H9 (cell line): ENCODE data around the gene FKBP10. TPM values are rescaled to one million over a fixed set of nuclear protein-coding genes. Genes with fewer than 3 reads are reported as not detected.

ENCODE experiments used
- DNase-seq: peaks from one replicate; pipeline ENCODE4 v3.0.0-alpha.2; 2017
- H2AFZ ChIP-seq: one replicate; pipeline ENCODE4 v1.6.1; 2013; ENCODE audit warnings: mild to moderate bottlenecking, low read length, control low read depth, moderate library complexity
- H2AK5ac ChIP-seq: 2 replicates; pipeline ENCODE4 v1.6.1; 2013; ENCODE audit warnings: low read length, control low read depth, mixed read lengths; ENCODE audit not compliant: insufficient read length
- H2BK120ac ChIP-seq: one replicate; pipeline ENCODE4 v1.6.1; 2013; ENCODE audit warnings: low read depth, mild to moderate bottlenecking, low read length, control low read depth, inconsistent platforms; ENCODE audit not compliant: poor library complexity, severe bottlenecking
- H2BK12ac ChIP-seq: 2 replicates; pipeline ENCODE4 v1.6.1; 2013; ENCODE audit warnings: low read length, control low read depth, mixed read lengths, low read depth; ENCODE audit not compliant: insufficient read length
- H2BK15ac ChIP-seq: 2 replicates; pipeline ENCODE4 v1.6.1; 2013; ENCODE audit warnings: low read depth, low read length, control low read depth
- H2BK20ac ChIP-seq: one replicate; pipeline ENCODE4 v1.6.1; 2013; ENCODE audit warnings: low read depth, mild to moderate bottlenecking, low read length, control low read depth, inconsistent platforms; ENCODE audit not compliant: poor library complexity, severe bottlenecking
- H2BK5ac ChIP-seq: 2 replicates; pipeline ENCODE4 v1.6.1; 2013; ENCODE audit warnings: low read length, control low read depth, mixed read lengths; ENCODE audit not compliant: insufficient read length
- H3K14ac ChIP-seq: 2 replicates; pipeline ENCODE4 v1.6.1; 2013; ENCODE audit warnings: low read length, control low read depth; ENCODE audit not compliant: insufficient read depth
- H3K18ac ChIP-seq: 2 replicates; pipeline ENCODE4 v1.6.1; 2013; ENCODE audit warnings: low read depth, mild to moderate bottlenecking, mixed read lengths, low read length, control low read depth; ENCODE audit not compliant: insufficient read length
- H3K23ac ChIP-seq: 2 replicates; pipeline ENCODE4 v1.6.1; 2013; ENCODE audit warnings: low read length, control low read depth, mixed read lengths, low read depth; ENCODE audit not compliant: insufficient read length
- H3K23me2 ChIP-seq: 2 replicates; pipeline ENCODE4 v1.6.1; 2013; ENCODE audit warnings: low read depth, mild to moderate bottlenecking, mixed read lengths, low read length, control low read depth; ENCODE audit not compliant: insufficient read length, poor library complexity, severe bottlenecking
- H3K27ac ChIP-seq: 2 replicates; pipeline ENCODE4 v1.5.1; 2013; ENCODE audit warnings: low read length, control low read depth, mixed read lengths, low read depth; ENCODE audit not compliant: insufficient read length
- H3K27me3 ChIP-seq: 2 replicates; pipeline ENCODE4 v1.6.1; 2013; ENCODE audit warnings: low read length, control low read depth, inconsistent platforms; ENCODE audit not compliant: insufficient read depth
- H3K4ac ChIP-seq: 2 replicates; pipeline ENCODE4 v1.6.1; 2013; ENCODE audit warnings: low read depth, mild to moderate bottlenecking, control low read depth, inconsistent platforms, low read length, moderate library complexity
- H3K4me1 ChIP-seq: 2 replicates; pipeline ENCODE4 v1.6.1; 2013; ENCODE audit warnings: low read length, control low read depth, inconsistent platforms; ENCODE audit not compliant: insufficient read depth
- H3K4me2 ChIP-seq: 2 replicates; pipeline ENCODE4 v1.6.1; 2013; ENCODE audit warnings: low read length, control low read depth, mixed read lengths; ENCODE audit not compliant: insufficient read length, insufficient read depth
- H3K56ac ChIP-seq: 2 replicates; pipeline ENCODE4 v1.6.1; 2013; ENCODE audit warnings: low read depth, mild to moderate bottlenecking, mixed read lengths, low read length, control low read depth; ENCODE audit not compliant: insufficient read length
- H3K79me1 ChIP-seq: 2 replicates; pipeline ENCODE4 v1.6.1; 2013; ENCODE audit warnings: low read depth, mild to moderate bottlenecking, moderate library complexity, low read length, control low read depth, inconsistent platforms; ENCODE audit not compliant: insufficient read depth, poor library complexity, severe bottlenecking
- H3K79me2 ChIP-seq: 2 replicates; pipeline ENCODE4 v1.6.1; 2013; ENCODE audit warnings: low read length, control low read depth, inconsistent platforms; ENCODE audit not compliant: insufficient read depth
- H3K9ac ChIP-seq: 2 replicates; pipeline ENCODE4 v1.6.1; 2013; ENCODE audit warnings: low read length, control low read depth, mixed read lengths; ENCODE audit not compliant: insufficient read length; ENCODE audit errors: extremely low read depth
- H3K9me3 ChIP-seq: one replicate; pipeline ENCODE4 v1.6.1; 2013; ENCODE audit warnings: low read depth, low read length, inconsistent platforms; ENCODE audit not compliant: control insufficient read depth
- H3T11ph ChIP-seq: one replicate; pipeline ENCODE4 v1.6.1; 2013; ENCODE audit warnings: mild to moderate bottlenecking, low read length, control low read depth, inconsistent platforms
- H4K20me1 ChIP-seq: one replicate; pipeline ENCODE4 v1.6.1; 2013; ENCODE audit not compliant: control insufficient read depth, insufficient read length, insufficient read depth
- H4K5ac ChIP-seq: 2 replicates; pipeline ENCODE4 v1.6.1; 2013; ENCODE audit warnings: low read depth, mild to moderate bottlenecking, mixed read lengths, low read length, control low read depth; ENCODE audit not compliant: insufficient read length
- H4K8ac ChIP-seq: replicated peaks from 2 replicates; pipeline ENCODE4 v1.6.1; 2013; ENCODE audit warnings: low read length, control low read depth, mixed read lengths, low read depth; ENCODE audit not compliant: insufficient read length
- H4K91ac ChIP-seq: 2 replicates; pipeline ENCODE4 v1.6.1; 2013; ENCODE audit warnings: low read depth, mild to moderate bottlenecking, moderate library complexity, mixed read lengths, low read length, control low read depth; ENCODE audit not compliant: insufficient read length
- H3K27ac Mint-ChIP-seq, 3 experiments: 2 replicates in 2 of 3; 3 replicates in 1 of 3; pipeline ENCODE4 v1.8.0; 2020 to 2021; ENCODE audit warnings: mixed read lengths in 3 of 3, mild to moderate bottlenecking in 1 of 3, moderate library complexity in 1 of 3
- H3K27me3 Mint-ChIP-seq: 2 replicates; pipeline ENCODE4 v1.8.0; 2021; ENCODE audit warnings: low read depth, mild to moderate bottlenecking, moderate library complexity, mixed read lengths
- H3K36me3 Mint-ChIP-seq, 3 experiments: 2 replicates in 2 of 3; 3 replicates in 1 of 3; pipeline ENCODE4 v1.8.0; 2020 to 2021; ENCODE audit warnings: low read depth in 3 of 3, mixed read lengths in 3 of 3; ENCODE audit not compliant: insufficient read depth in 1 of 3
- H3K4me1 Mint-ChIP-seq, 2 experiments: 2 replicates each; pipeline ENCODE4 v1.8.0; 2020; ENCODE audit warnings: mixed read lengths in 2 of 2
- H3K4me3 Mint-ChIP-seq, 2 experiments: 2 replicates in 1 of 2; 3 replicates in 1 of 2; pipeline ENCODE4 v1.8.0; 2020 to 2021; ENCODE audit warnings: mild to moderate bottlenecking in 2 of 2, mixed read lengths in 2 of 2, moderate library complexity in 1 of 2
- H3K9me3 Mint-ChIP-seq, 2 experiments: 2 replicates in 1 of 2; 3 replicates in 1 of 2; pipeline ENCODE4 v1.8.0; 2020; ENCODE audit warnings: mild to moderate bottlenecking in 2 of 2, mixed read lengths in 2 of 2, moderate library complexity in 1 of 2
- WGBS: extraction: QIAGEN DNeasy Blood & Tissue Kit; methylation state at CpG from one replicate; pipeline ENCODE4 v1.1.7; 2013; ENCODE audit warnings: missing lambda C conversion rate, low lambda C conversion rate, mixed read lengths; ENCODE audit not compliant: insufficient read length; ENCODE audit errors: extremely low coverage; 5-methylcytosine and 5-hydroxymethylcytosine counted together
- total RNA-seq: library from RNA; stranded (reverse); gene quantifications from 2 replicates; pipeline ENCODE4 v1.2.1, GENCODE V29; 2021
- TF ChIP-seq, protein P1 (sequence below): fragments of 200-600 bp; sonication (generic); conservative IDR thresholded peaks from 3 replicates; pipeline ENCODE4 v1.8.0; 2021; ENCODE audit warnings: antibody characterized with exemption, mild to moderate bottlenecking

The FKBP10 gene
- total RNA-seq, 1 experiment from 2014 or later, result 166 TPM

DNA sequence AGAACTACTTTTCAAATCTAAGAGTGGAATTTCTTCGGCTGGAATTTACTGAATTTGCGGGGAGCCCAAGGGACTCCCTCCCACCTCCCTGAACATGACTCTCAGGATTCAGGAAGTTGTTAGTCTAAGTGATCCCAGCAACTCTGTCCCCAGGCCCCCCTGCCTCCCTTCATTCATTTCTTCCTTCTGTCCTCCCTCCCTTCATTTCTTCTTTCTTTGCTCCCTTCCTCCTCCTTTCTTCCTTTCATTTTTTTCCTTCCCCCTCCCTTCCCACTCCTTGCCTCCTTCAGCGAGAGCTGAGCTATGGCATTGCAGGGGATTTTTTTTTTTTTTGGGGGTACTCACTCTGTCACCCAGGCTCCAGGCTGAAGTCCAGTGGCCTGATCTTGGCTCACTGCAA lies 15.4 kb upstream of the FKBP10 start:
- peaks cover 4% of the 10 kb centered on the region; the same call in 1 of the 2 replicates for H3K27me3 ChIP-seq
- DNase-seq, result no peak
- H2BK15ac ChIP-seq, result no peak overlapping the region
- H3K9me3 ChIP-seq, result no peaks in the 10 kb centered on the region
- H3K4me2 ChIP-seq, result no peak overlapping the region
- no peaks in the 10 kb centered on the region for H4K20me1 ChIP-seq
- no peak overlapping the region for H3K4ac ChIP-seq
- H3K27ac ChIP-seq, result no peak overlapping the region
- no peak overlapping the region for H2AFZ ChIP-seq
- H3K23me2 ChIP-seq, result peaks cover 6% of the 10 kb centered on the region
- TF ChIP-seq, protein P1, sequence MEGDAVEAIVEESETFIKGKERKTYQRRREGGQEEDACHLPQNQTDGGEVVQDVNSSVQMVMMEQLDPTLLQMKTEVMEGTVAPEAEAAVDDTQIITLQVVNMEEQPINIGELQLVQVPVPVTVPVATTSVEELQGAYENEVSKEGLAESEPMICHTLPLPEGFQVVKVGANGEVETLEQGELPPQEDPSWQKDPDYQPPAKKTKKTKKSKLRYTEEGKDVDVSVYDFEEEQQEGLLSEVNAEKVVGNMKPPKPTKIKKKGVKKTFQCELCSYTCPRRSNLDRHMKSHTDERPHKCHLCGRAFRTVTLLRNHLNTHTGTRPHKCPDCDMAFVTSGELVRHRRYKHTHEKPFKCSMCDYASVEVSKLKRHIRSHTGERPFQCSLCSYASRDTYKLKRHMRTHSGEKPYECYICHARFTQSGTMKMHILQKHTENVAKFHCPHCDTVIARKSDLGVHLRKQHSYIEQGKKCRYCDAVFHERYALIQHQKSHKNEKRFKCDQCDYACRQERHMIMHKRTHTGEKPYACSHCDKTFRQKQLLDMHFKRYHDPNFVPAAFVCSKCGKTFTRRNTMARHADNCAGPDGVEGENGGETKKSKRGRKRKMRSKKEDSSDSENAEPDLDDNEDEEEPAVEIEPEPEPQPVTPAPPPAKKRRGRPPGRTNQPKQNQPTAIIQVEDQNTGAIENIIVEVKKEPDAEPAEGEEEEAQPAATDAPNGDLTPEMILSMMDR, result no peak
- Mint-ChIP-seq H3K9me3 (no peaks in the 10 kb centered on the region; a peak in 1 of 5 replicates), H3K4me1 (peaks cover 38 to 51% of the 10 kb centered on the region in 2 experiments), H3K27me3 (peaks cover 26% of the 10 kb centered on the region), H3K36me3 (peaks cover 1 to 5% (median 3%) of the 10 kb centered on the region in 3 experiments; a peak in 4 of 7 replicates), H3K27ac (no peak overlapping the region), H3K4me3 (no peak overlapping the region)
- H3K14ac ChIP-seq, result no peak overlapping the region
- peaks cover 8% of the 10 kb centered on the region; the same call in 1 of the 2 replicates for H3K4me1 ChIP-seq
- no peak overlapping the region for H4K8ac ChIP-seq
- H3K79me1 ChIP-seq, result no peaks in the 10 kb centered on the region
- no peaks in the 10 kb centered on the region for H3K79me2 ChIP-seq
- no peak overlapping the region for H2BK120ac ChIP-seq
- no CpG with 5 or more reads among the region's 3 CpGs for WGBS
- no peak overlapping the region for H3K18ac ChIP-seq
- H3T11ph ChIP-seq, result no peak overlapping the region
- no peak overlapping the region for H3K56ac ChIP-seq
- H4K5ac ChIP-seq, result no peak overlapping the region
- H3K23ac ChIP-seq, result no peak overlapping the region
- no peak overlapping the region for H4K91ac ChIP-seq
- no peak overlapping the region for H2BK12ac ChIP-seq
- no peak overlapping the region for H2BK20ac ChIP-seq
- H2AK5ac ChIP-seq, result no peak overlapping the region
- no peak overlapping the region for H2BK5ac ChIP-seq
- H3K9ac ChIP-seq, result no peak overlapping the region
